ENCODE data around the gene VPS4A. TPM values are rescaled to one million over a fixed set of nuclear protein-coding genes. Genes with fewer than 3 reads are reported as not detected.

VPS4A gene
- total RNA-seq, 1 donor from 2014 or later = 29.2 TPM

DNA sequence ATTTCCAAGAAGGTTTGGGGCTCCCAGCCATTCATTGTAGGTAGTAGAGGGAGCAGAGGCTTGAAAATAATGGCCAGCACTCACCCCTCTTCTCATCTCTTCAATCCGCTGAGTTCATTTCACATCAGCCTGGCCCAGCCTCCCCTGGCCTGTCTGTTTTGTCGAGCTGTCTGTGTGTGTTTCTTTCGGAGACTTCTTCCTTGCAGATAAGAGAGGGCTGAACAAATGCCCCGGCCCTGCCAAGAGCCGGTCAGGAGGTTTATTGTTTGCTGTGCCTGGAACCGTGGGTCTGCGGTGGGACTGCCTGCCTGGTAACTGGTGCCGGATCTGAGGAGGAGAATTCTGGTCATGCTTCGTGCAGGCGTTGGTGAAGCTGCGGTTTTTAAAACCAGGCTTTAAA lies 3.4 kb downstream of the VPS4A start:
- Mint-ChIP-seq H3K27me3 (ENCODE audit: low read depth) (no peaks in the 10 kb centered on the region), H3K4me1 (ENCODE audit: low read depth) (peaks cover 17% of the 10 kb centered on the region), H3K27ac (ENCODE audit: unreplicated experiment) (no peak overlapping the region), H3K9me3 (ENCODE audit: low read depth) (no peaks in the 10 kb centered on the region), H3K4me3 (ENCODE audit: unreplicated experiment) (no peak overlapping the region), H3K36me3 (ENCODE audit: low read depth) (peaks cover 19% of the 10 kb centered on the region)
- TF ChIP-seq, protein P1, sequence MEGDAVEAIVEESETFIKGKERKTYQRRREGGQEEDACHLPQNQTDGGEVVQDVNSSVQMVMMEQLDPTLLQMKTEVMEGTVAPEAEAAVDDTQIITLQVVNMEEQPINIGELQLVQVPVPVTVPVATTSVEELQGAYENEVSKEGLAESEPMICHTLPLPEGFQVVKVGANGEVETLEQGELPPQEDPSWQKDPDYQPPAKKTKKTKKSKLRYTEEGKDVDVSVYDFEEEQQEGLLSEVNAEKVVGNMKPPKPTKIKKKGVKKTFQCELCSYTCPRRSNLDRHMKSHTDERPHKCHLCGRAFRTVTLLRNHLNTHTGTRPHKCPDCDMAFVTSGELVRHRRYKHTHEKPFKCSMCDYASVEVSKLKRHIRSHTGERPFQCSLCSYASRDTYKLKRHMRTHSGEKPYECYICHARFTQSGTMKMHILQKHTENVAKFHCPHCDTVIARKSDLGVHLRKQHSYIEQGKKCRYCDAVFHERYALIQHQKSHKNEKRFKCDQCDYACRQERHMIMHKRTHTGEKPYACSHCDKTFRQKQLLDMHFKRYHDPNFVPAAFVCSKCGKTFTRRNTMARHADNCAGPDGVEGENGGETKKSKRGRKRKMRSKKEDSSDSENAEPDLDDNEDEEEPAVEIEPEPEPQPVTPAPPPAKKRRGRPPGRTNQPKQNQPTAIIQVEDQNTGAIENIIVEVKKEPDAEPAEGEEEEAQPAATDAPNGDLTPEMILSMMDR (IDR thresholded peaks at IDR 0.05) = no peak
- peak; percentile 35 for DNase-seq (ENCODE audit: low spot score)

DNA sequence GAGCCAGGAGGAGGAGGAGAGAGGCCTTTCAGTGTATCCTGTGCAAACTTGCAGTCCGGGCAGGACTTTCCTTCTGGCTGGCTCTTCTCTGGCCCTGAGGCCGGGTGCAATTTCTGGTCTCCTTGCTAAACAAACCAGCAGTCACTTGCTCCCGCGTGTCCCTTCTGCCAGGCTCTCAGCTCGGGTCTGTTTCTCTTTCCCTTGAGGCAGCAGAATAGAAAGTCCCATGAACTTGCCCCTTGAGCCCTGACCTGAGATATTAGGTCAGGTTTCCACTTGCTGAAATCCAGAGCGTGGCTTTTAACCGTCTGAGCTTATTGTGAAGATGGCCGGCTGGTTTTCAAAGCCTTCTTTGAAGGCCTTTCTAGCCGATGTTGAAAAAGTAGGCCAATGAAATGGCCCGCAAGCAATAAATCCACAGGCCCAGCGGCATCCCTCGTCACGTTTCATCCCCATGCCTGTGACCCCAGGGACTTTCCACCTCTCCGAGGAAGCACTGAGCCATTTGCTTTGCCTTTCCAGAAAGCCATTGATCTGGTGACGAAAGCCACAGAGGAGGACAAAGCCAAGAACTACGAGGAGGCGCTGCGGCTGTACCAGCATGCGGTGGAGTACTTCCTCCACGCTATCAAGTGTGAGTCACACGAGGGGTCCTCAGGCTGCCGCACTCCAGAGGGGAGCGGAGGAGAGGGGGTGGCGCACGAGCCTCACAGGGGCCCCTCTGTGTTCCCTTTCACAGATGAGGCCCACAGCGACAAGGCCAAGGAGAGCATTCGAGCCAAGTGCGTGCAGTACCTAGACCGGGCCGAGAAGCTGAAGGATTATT lies 4.5 kb downstream of the VPS4A start:
- H3K36me3 Mint-ChIP-seq (ENCODE audit: low read depth) = peaks cover 22% of the 10 kb centered on the region
- no peaks in the 10 kb centered on the region for H3K9me3 Mint-ChIP-seq (ENCODE audit: low read depth)
- H3K4me3 Mint-ChIP-seq (ENCODE audit: unreplicated experiment) = no peak overlapping the region
- no peaks in the 10 kb centered on the region for H3K27me3 Mint-ChIP-seq (ENCODE audit: low read depth)
- H3K4me1 Mint-ChIP-seq (ENCODE audit: low read depth) = peaks cover 12% of the 10 kb centered on the region
- peak; percentile 71 for DNase-seq (ENCODE audit: low spot score)
- TF ChIP-seq, protein P1 (IDR thresholded peaks at IDR 0.05) = no peak
- H3K27ac Mint-ChIP-seq (ENCODE audit: unreplicated experiment) = no peak overlapping the region

DNA sequence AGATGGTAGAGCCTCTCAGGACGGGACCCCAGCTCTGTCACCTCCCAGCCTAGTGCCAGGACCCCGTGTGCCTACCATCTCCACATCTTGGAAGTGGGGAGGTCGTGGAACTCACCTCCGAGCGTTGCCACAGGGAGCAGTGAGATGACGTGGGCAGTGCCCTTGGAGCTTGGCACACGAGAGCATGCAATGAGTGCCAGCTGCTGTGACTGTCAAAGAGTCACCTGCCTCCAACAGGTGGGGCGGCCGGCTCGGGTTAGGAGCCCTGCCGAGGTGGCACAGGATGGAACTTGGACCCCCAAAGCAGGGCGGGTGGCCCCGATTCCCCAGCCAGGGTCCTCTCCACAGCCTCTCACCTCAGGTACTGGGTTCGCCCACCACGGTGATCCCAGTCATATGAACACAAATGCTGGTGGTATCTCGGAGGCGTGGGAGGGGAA lies 5.5 kb downstream of the VPS4A start:
- DNase-seq (ENCODE audit: low spot score) = peak; percentile 77
- Mint-ChIP-seq H3K27me3 (ENCODE audit: low read depth) (no peaks in the 10 kb centered on the region), H3K4me3 (ENCODE audit: unreplicated experiment) (no peak overlapping the region), H3K4me1 (ENCODE audit: low read depth) (peaks cover 10% of the 10 kb centered on the region), H3K27ac (ENCODE audit: unreplicated experiment) (no peak overlapping the region), H3K36me3 (ENCODE audit: low read depth) (peaks cover 30% of the 10 kb centered on the region), H3K9me3 (ENCODE audit: low read depth) (no peaks in the 10 kb centered on the region)
- TF ChIP-seq, protein P1 (IDR thresholded peaks at IDR 0.05) = no peak

DNA sequence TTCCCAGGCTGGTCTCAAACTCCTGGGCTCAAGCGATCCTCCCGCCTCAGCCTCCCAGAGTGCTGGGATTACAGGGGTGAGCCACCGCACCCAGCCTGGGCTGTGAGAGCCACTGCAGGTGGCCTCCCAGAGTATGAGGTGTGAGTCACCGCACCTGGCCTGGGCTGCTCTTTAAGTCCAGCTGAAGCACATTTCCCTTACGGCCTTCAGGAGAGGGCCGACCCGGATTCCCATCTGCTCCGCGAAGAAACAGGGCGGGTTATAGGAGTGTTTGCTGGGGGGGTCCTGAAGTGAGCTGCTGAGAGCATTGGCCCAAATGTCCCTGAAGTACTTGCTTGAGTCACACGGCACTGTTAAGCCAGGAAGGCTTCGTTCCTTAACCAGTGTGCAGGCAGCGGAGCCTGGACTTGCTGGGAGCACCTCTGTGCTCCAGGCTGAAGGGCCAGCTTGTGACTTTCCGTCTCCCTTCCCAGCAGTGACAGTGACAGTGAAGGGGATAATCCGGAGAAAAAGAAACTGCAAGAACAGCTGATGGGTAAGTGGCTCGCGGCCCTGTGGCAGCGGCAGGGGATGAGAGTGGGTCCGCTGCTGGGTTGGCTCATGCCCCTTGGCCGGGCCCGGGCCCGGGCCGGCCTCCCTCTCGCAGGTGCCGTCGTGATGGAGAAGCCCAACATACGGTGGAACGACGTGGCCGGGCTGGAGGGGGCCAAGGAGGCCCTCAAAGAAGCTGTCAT lies 7.2 kb downstream of the VPS4A start:
- H3K27ac Mint-ChIP-seq (ENCODE audit: unreplicated experiment) = no peak overlapping the region

DNA sequence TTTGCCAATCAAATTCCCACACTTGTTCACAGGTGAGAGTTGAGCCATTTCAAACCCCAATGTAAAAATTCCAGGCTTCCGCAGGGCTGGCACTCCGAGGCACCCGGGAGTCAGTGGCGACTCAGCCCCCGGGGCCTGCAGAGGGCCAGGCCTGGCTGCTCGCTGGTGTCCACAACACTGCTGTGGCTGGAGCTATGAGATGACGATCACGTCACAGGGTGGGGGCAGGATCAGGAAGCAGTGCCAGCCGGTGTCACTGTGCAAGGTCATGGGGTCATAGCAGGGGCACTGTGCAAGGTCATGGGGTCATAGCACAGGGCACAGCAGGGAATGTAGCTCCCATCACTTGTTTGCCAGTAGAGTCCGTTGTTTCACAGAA lies 7.8 kb downstream of the VPS4A start:
- Mint-ChIP-seq H3K27ac (ENCODE audit: unreplicated experiment) (no peak overlapping the region), H3K36me3 (ENCODE audit: low read depth) (peaks cover 35% of the 10 kb centered on the region), H3K27me3 (ENCODE audit: low read depth) (no peaks in the 10 kb centered on the region), H3K4me1 (ENCODE audit: low read depth) (no peaks in the 10 kb centered on the region), H3K9me3 (ENCODE audit: low read depth) (no peaks in the 10 kb centered on the region), H3K4me3 (ENCODE audit: unreplicated experiment) (no peak overlapping the region)
- TF ChIP-seq, protein P1 (IDR thresholded peaks at IDR 0.05) = no peak
- DNase-seq (ENCODE audit: low spot score) = peak; percentile 69

More for the DNA sequence above, 7.2 kb downstream of the VPS4A start:
- TF ChIP-seq, protein P1 (IDR thresholded peaks at IDR 0.05) = no peak
- H3K9me3 Mint-ChIP-seq (ENCODE audit: low read depth) = no peaks in the 10 kb centered on the region
- H3K4me1 Mint-ChIP-seq (ENCODE audit: low read depth) = peaks cover under 1% of the 10 kb centered on the region
- H3K36me3 Mint-ChIP-seq (ENCODE audit: low read depth) = peaks cover 35% of the 10 kb centered on the region
- no peaks in the 10 kb centered on the region for H3K27me3 Mint-ChIP-seq (ENCODE audit: low read depth)
- peak; percentile 77 for DNase-seq (ENCODE audit: low spot score)
- no peak overlapping the region for H3K4me3 Mint-ChIP-seq (ENCODE audit: unreplicated experiment)
